PC-3 (cell line): ENCODE data around the gene RALY. TPM values are rescaled to one million over a fixed set of nuclear protein-coding genes. Genes with fewer than 3 reads are reported as not detected.

Source experiments
- ATAC-seq: fragments of 200-7000 bp; cut with Tn5 transposase; 2 replicates; pipeline ENCODE4 v1.9.1; 2020; ENCODE audit warnings: mild to moderate bottlenecking, moderate library complexity
- BruUV-seq: library from RNA; stranded (reverse); fragments of 400-500 nt; replicated peaks from 2 replicates; lab custom pipeline; 2021; lab: Mats Ljungman, UMichigan
- CTCF ChIA-PET: fragments of 300-600 bp; sonication (Branson Sonifier 250); formaldehyde crosslinking; loops from one replicate; lab custom pipeline; 2022; ENCODE audit warnings: antibody characterized with exemption; lab: Charles Lee
- POLR2A ChIA-PET: fragments of 300-600 bp; sonication (Branson Sonifier 250); formaldehyde crosslinking; loops from one replicate; lab custom pipeline; 2022; ENCODE audit warnings: antibody characterized with exemption; ENCODE audit not compliant: unreplicated experiment; lab: Charles Lee
- DNase-seq: peaks from one replicate; pipeline ENCODE4 v3.0.0-alpha.2; 2015
- H2AFZ ChIP-seq: fragments of 300-600 bp; sonication (generic); 2 replicates; pipeline ENCODE4 v1.6.0; 2016; ENCODE audit warnings: antibody characterized with exemption, low read length
- H3F3A ChIP-seq: fragments of 300-600 bp; sonication (generic); one replicate; pipeline ENCODE4 v1.6.0; 2017; ENCODE audit warnings: antibody characterized with exemption, low read length, control low read depth, mild to moderate bottlenecking; ENCODE audit not compliant: unreplicated experiment
- H3K27ac ChIP-seq: fragments of 300-600 bp; sonication (generic); 2 replicates; pipeline ENCODE4 v1.5.1; 2016; ENCODE audit warnings: mild to moderate bottlenecking, low read length
- H3K27me3 ChIP-seq: fragments of 300-600 bp; sonication (generic); 2 replicates; pipeline ENCODE4 v1.6.1; 2016; ENCODE audit warnings: low read length, mixed read lengths
- H3K36me3 ChIP-seq: fragments of 300-600 bp; sonication (generic); 2 replicates; pipeline ENCODE4 v1.6.1; 2016; ENCODE audit warnings: low read depth, mixed run types, low read length, mixed read lengths
- H3K4me1 ChIP-seq: fragments of 300-600 bp; sonication (generic); 2 replicates; pipeline ENCODE4 v1.5.1; 2016; ENCODE audit warnings: low read length; ENCODE audit not compliant: insufficient read depth
- H3K4me2 ChIP-seq: fragments of 300-600 bp; sonication (generic); 2 replicates; pipeline ENCODE4 v1.6.0; 2016; ENCODE audit warnings: low read length
- H3K4me3 ChIP-seq: fragments of 300-600 bp; sonication (generic); 2 replicates; pipeline ENCODE4 v1.5.1; 2016; ENCODE audit warnings: mild to moderate bottlenecking, low read length, mixed read lengths
- H3K79me2 ChIP-seq: fragments of 300-600 bp; sonication (generic); 2 replicates; pipeline ENCODE4 v1.6.1; 2017; ENCODE audit warnings: low read length, mixed read lengths
- H3K9ac ChIP-seq: fragments of 300-600 bp; sonication (generic); 2 replicates; pipeline ENCODE4 v1.6.0; 2016; ENCODE audit warnings: mild to moderate bottlenecking, low read length
- H3K9me2 ChIP-seq: fragments of 300-600 bp; sonication (generic); replicated peaks from 2 replicates; pipeline ENCODE4 v1.6.1; 2016; ENCODE audit warnings: mixed run types, low read length, mixed read lengths
- H3K9me3 ChIP-seq: fragments of 300-600 bp; sonication (generic); 2 replicates; pipeline ENCODE4 v1.6.1; 2016; ENCODE audit warnings: low read length, mixed read lengths
- H4K20me1 ChIP-seq: fragments of 300-600 bp; sonication (generic); 2 replicates; pipeline ENCODE4 v1.6.1; 2016; ENCODE audit warnings: low read length, mixed read lengths
- EZH2 ChIP-seq: fragments of 300-600 bp; sonication (generic); IDR thresholded peaks from one replicate; pipeline ENCODE4 v1.6.1; 2017; ENCODE audit warnings: antibody characterized with exemption, mild to moderate bottlenecking, low read length; ENCODE audit not compliant: unreplicated experiment
- EZH2phosphoT487 ChIP-seq: fragments of 300-600 bp; sonication (generic); IDR thresholded peaks from 2 replicates; pipeline ENCODE4 v1.6.1; 2018; ENCODE audit warnings: mild to moderate bottlenecking, antibody characterized with exemption, low read length, borderline replicate concordance
- intact Hi-C: fragments of 100-400 bp; cut with micrococcal nuclease; formaldehyde crosslinking; loops from 2 replicates; pipeline ENCODE4 v1.9.0; 2023
- total RNA-seq: library from RNA; depleted of rRNA; stranded (reverse); fragments of >200 nt; gene quantifications from 2 replicates; pipeline ENCODE4 v1.2.3, GENCODE V29; 2014
- TF ChIP-seq, protein P1 (sequence below): fragments of 300-600 bp; sonication (generic); conservative IDR thresholded peaks from 2 replicates; pipeline ENCODE4 v1.5.1; 2017; ENCODE audit warnings: antibody characterized with exemption, low read depth, mild to moderate bottlenecking, low read length

RALY gene
- total RNA-seq, 1 experiment from 2014 or later = 160 TPM

DNA sequence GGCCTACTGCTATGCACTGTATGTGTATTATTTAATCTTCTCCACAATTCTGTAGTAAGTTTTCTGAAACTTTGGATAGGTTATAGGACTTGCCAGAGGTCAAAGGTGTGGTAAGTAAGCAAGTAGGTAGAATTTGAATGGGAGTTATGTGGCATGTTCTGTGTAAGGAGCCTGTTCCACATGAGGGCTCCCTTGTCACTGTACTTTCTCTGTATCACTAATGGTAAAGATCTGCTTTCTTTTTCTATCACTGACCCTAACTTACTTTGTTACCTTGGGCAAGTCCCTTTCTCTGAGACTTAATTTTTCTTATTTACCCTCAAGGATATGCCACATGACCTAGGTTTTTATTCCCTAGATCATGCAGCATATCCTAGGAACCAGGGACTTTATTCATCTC is 68.0 kb downstream of the RALY start:
- Histone ChIP-seq H3K27ac (no peak overlapping the region), H2AFZ (no peak overlapping the region), H4K20me1 (peaks cover 30% of the 10 kb centered on the region; the same call in 1 of the 2 replicates), H3F3A (no peaks in the 10 kb centered on the region), H3K9me2 (no peaks in the 10 kb centered on the region), H3K4me1 (no peaks in the 10 kb centered on the region; the same call in 1 of the 2 replicates), H3K9me3 (no peaks in the 10 kb centered on the region), H3K4me2 (no peak overlapping the region), H3K79me2 (0 out of 2 replicates have a peak, but pooled peaks cover 14% of the 10 kb centered on the region), H3K4me3 (no peak overlapping the region), H3K9ac (no peak overlapping the region), H3K27me3 (no peaks in the 10 kb centered on the region), H3K36me3 (0 out of 2 replicates have a peak, but pooled peaks cover 4% of the 10 kb centered on the region)
- BruUV-seq = no TSS peak
- DNase-seq (no peak), ATAC-seq (no peak)
- no peak for TF ChIP-seq EZH2
- no peak for TF ChIP-seq EZH2phosphoT487
- TF ChIP-seq, protein P1, sequence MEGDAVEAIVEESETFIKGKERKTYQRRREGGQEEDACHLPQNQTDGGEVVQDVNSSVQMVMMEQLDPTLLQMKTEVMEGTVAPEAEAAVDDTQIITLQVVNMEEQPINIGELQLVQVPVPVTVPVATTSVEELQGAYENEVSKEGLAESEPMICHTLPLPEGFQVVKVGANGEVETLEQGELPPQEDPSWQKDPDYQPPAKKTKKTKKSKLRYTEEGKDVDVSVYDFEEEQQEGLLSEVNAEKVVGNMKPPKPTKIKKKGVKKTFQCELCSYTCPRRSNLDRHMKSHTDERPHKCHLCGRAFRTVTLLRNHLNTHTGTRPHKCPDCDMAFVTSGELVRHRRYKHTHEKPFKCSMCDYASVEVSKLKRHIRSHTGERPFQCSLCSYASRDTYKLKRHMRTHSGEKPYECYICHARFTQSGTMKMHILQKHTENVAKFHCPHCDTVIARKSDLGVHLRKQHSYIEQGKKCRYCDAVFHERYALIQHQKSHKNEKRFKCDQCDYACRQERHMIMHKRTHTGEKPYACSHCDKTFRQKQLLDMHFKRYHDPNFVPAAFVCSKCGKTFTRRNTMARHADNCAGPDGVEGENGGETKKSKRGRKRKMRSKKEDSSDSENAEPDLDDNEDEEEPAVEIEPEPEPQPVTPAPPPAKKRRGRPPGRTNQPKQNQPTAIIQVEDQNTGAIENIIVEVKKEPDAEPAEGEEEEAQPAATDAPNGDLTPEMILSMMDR = no peak
- ChIA-PET POLR2A (no interaction called here), CTCF (no interaction called here)
- intact Hi-C loops = no loop called here

DNA sequence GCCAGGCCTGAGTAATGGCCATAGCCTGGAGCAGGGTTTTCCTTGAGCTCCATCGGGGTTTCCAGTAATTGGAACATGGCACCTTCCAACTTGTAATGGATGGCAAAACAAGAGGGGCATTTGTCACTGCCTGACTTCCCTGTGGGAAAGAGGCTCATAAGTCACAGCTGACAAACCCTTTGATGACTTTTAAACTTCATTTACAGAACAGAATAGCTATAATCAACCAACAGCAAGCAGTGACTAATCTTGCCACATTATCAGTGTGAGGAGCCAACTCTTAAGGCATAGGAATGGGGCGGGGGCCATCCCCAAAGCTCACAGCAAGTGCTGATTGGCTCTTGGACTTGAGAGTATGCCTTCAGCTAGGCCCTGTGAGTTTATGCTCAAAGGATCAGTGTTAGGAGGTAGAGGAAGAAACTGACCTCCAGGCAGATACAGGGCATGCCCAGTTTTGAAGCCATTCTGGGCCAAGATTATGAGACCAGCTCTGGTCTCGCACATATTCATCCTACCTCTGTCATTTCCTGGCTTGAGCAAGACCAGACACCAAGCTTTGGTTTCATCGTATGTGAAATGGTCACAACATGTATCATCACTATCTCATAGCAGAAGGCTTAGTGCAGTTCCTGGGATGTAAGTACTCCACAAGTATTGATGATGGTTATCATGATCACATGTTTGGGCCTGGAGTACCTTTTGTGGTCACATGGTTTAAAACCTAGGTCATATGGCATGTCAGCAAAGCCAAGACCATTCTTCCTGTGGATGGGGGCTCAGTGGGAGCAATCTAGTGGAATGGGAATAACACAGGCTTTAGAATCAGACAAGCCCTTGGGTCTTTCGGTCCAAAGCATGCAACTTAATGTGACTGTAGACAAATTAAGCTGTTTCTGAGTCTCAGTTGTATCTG is 69.1 kb downstream of the RALY start:
- no peak overlapping the region for H3K4me2 ChIP-seq
- no peaks in the 10 kb centered on the region for H3K9me2 ChIP-seq
- H3K79me2 ChIP-seq = peaks cover 11% of the 10 kb centered on the region; the same call in 1 of the 2 replicates
- H3K9me3 ChIP-seq = no peaks in the 10 kb centered on the region
- no peak overlapping the region for H3K9ac ChIP-seq
- no peak overlapping the region for H3K27ac ChIP-seq
- H3K36me3 ChIP-seq = 0 out of 2 replicates have a peak, but pooled peaks cover 4% of the 10 kb centered on the region
- intact Hi-C loops = no loop called here
- no peak overlapping the region for H2AFZ ChIP-seq
- CTCF ChIA-PET = no interaction called here
- DNase-seq = no peak
- POLR2A ChIA-PET = interaction anchor here (0.6 kb wide), 1 partner anchor 530 kb away, joined by 3 read pairs; no protein-coding TSS in a partner anchor
- no peaks in the 10 kb centered on the region for H3K27me3 ChIP-seq
- no peak overlapping the region for H3K4me3 ChIP-seq
- no peaks in the 10 kb centered on the region for H3F3A ChIP-seq
- H4K20me1 ChIP-seq = peaks cover 28% of the 10 kb centered on the region; the same call in 1 of the 2 replicates
- TF ChIP-seq, protein P1 = no peak
- TF ChIP-seq EZH2 (no peak), EZH2phosphoT487 (no peak)
- no peak for ATAC-seq
- BruUV-seq = no TSS peak
- no peaks in the 10 kb centered on the region; the same call in 1 of the 2 replicates for H3K4me1 ChIP-seq
